AG04450 (cell line): ENCODE measurements around the gene EDIL3. TPM values are rescaled to one million over a fixed set of nuclear protein-coding genes. Genes with fewer than 3 reads are reported as not detected.
"Not testable (repeated sequence)": the region's sequence is repeated elsewhere in the genome, so short reads cannot be mapped to it uniquely, and the experiment has no call there.

Source experiments
- CTCF ChIA-PET: fragments of 300-600, 350-600 bp; formaldehyde crosslinking; extraction: SDS; loops from one replicate; lab custom pipeline; 2022; ENCODE audit warnings: antibody characterized with exemption, inconsistent platforms; lab: Charles Lee
- POLR2A ChIA-PET: fragments of 350-600 bp; formaldehyde crosslinking; extraction: SDS; loops from one replicate; lab custom pipeline; 2021; ENCODE audit warnings: antibody characterized with exemption, inconsistent platforms; lab: Yijun Ruan, JAX
- DNase-seq: peaks from one replicate; pipeline ENCODE4 v3.0.0-alpha.2; 2011; ENCODE audit warnings: low read depth, low spot score
- H3K27ac ChIP-seq: one replicate; pipeline ENCODE4 v1.5.1; 2012; ENCODE audit warnings: low read depth, low read length, control low read depth
- H3K27me3 ChIP-seq: one replicate; pipeline ENCODE4 v1.6.0; 2012; ENCODE audit warnings: low read length; ENCODE audit not compliant: control insufficient read depth, insufficient read depth
- H3K4me3 ChIP-seq: 2 replicates; pipeline ENCODE4 v1.5.1; 2011; ENCODE audit warnings: mild to moderate bottlenecking, low read depth, low read length, control low read depth
- H3K9me3 ChIP-seq: 2 replicates; pipeline ENCODE4 v1.5.1; 2012; ENCODE audit warnings: low read length; ENCODE audit not compliant: control insufficient read depth, insufficient read depth
- CTCF ChIP-seq: IDR thresholded peaks from 2 replicates; pipeline ENCODE4 v1.5.1; 2011; ENCODE audit warnings: low read depth, low read length, control low read depth, inconsistent platforms
- polyA plus RNA-seq: library from polyadenylated mRNA; depleted of rRNA; stranded (reverse); fragments of >200 nt; gene quantifications from 2 replicates; pipeline ENCODE4 v1.2.3, GENCODE V29; 2011

Gene EDIL3
- polyA plus RNA-seq, 1 experiment, result 61.9 TPM

- no peak for DNase-seq
- POLR2A ChIA-PET, result no interaction called here
- no peaks in the 10 kb centered on the region for H3K9me3 ChIP-seq
- H3K4me3 ChIP-seq, result no peak overlapping the region
- CTCF ChIA-PET, result no interaction called here
- H3K27ac ChIP-seq, result no peak overlapping the region
- TF ChIP-seq CTCF, result no peak
- no peaks in the 10 kb centered on the region for H3K27me3 ChIP-seq
These were observed 199.8 kb downstream of the EDIL3 start for GRCh38 chr5:84184857-84185256.

- Histone ChIP-seq H3K9me3 (no peaks in the 10 kb centered on the region), H3K4me3 (no peak overlapping the region), H3K27me3 (no peaks in the 10 kb centered on the region), H3K27ac (no peak overlapping the region)
- ChIA-PET POLR2A (no interaction called here), CTCF (no interaction called here)
- DNase-seq, result no peak
- TF ChIP-seq CTCF, result no peak
These were observed 203.6 kb downstream of the EDIL3 start for GRCh38 chr5:84181093-84181492.

- DNase-seq, result no peak
- H3K27me3 ChIP-seq, result no peaks in the 10 kb centered on the region
These were observed 215.8 kb downstream of the EDIL3 start for GRCh38 chr5:84168841-84169240.

GRCh38 chr5:84163671-84164070, 221.0 kb downstream of the EDIL3 start:
- CTCF ChIA-PET, result no interaction called here
- POLR2A ChIA-PET, result no interaction called here
- DNase-seq, result no peak
- Histone ChIP-seq H3K27me3 (no peaks in the 10 kb centered on the region), H3K27ac (no peak overlapping the region), H3K9me3 (no peaks in the 10 kb centered on the region), H3K4me3 (no peak overlapping the region)
- TF ChIP-seq CTCF, result no peak

More at GRCh38 chr5:84168841-84169240, 215.8 kb downstream of the EDIL3 start:
- ChIA-PET POLR2A (no interaction called here), CTCF (no interaction called here)
- no peak overlapping the region for H3K4me3 ChIP-seq
- no peaks in the 10 kb centered on the region for H3K9me3 ChIP-seq
- no peak overlapping the region for H3K27ac ChIP-seq
- no peak for TF ChIP-seq CTCF

- ChIA-PET CTCF (interaction anchor here (1.0 kb wide), 1 partner anchor 458 kb away, joined by 3 read pairs; no protein-coding TSS in a partner anchor), POLR2A (no interaction called here)
- H3K27ac ChIP-seq, result no peak overlapping the region
- H3K4me3 ChIP-seq, result no peak overlapping the region
- no peaks in the 10 kb centered on the region for H3K9me3 ChIP-seq
- TF ChIP-seq CTCF, result no peak
- H3K27me3 ChIP-seq, result no peaks in the 10 kb centered on the region
- no peak for DNase-seq
These were observed 222.0 kb downstream of the EDIL3 start for GRCh38 chr5:84162695-84163094.

- H3K27ac ChIP-seq, DNase-seq, H3K4me3 ChIP-seq, H3K9me3 ChIP-seq, H3K27me3 ChIP-seq, POLR2A ChIA-PET: not testable (repeated sequence)
- CTCF ChIA-PET, result interaction anchor here (0.6 kb wide), 1 partner anchor 188 kb away, joined by 3 read pairs; no protein-coding TSS in a partner anchor
These were observed 224.0 kb downstream of the EDIL3 start for GRCh38 chr5:84160650-84161049.
